22Rv1 (cell line): ENCODE measurements around the gene BICRA.

Source experiments
- ZFX ChIP-seq: fragments of 450-650 bp; IDR thresholded peaks from 2 replicates; pipeline ENCODE4 v1.6.1; 2017; ENCODE audit warnings: antibody characterized with exemption, borderline replicate concordance
- TF ChIP-seq, protein P1 (sequence below): fragments of 450-650 bp; IDR thresholded peaks from 2 replicates; pipeline ENCODE4 v1.5.1; 2017; ENCODE audit warnings: mild to moderate bottlenecking

DNA sequence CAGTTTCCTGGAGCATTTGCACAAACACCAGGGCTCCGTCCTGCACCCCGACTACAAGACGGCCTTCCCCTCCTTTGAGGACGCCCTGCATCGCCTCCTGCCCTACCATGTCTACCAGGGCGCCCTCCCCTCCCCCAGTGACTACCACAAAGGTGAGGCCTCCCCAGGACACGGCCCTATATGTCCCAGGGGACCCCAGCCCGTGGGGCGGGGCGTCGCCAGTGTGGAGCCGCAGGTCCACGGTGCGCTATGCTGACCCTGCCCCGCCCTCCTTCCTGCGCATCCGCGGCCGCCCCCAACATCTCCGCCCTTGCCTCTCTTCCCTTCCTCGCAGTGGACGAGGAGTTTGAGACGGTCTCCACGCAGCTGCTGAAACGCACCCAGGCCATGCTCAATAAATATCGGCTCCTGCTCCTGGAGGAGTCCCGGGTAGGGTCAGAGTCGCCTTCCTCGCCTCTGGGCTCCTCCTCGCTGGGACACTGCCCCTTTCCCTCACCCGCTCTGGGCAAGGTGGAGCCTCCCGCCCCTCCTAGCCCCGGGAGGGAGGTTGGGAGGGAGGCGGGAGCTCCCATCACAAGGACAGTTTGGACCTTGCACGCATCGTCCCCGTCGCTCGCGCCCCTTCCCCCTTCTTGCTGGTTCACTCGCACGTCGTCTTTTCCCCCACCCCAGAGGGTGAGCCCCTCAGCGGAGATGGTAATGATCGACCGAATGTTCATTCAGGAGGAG is 89.9 kb downstream of the BICRA start:
- TF ChIP-seq, protein P1, sequence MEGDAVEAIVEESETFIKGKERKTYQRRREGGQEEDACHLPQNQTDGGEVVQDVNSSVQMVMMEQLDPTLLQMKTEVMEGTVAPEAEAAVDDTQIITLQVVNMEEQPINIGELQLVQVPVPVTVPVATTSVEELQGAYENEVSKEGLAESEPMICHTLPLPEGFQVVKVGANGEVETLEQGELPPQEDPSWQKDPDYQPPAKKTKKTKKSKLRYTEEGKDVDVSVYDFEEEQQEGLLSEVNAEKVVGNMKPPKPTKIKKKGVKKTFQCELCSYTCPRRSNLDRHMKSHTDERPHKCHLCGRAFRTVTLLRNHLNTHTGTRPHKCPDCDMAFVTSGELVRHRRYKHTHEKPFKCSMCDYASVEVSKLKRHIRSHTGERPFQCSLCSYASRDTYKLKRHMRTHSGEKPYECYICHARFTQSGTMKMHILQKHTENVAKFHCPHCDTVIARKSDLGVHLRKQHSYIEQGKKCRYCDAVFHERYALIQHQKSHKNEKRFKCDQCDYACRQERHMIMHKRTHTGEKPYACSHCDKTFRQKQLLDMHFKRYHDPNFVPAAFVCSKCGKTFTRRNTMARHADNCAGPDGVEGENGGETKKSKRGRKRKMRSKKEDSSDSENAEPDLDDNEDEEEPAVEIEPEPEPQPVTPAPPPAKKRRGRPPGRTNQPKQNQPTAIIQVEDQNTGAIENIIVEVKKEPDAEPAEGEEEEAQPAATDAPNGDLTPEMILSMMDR = no peak
- no peak for TF ChIP-seq ZFX
